Skeletal muscle satellite cell (primary cell): ENCODE results near the gene DIAPH2.

Experiments used
- H3K27me3 ChIP-seq: 2 replicates; pipeline ENCODE4 v1.7.0; 2013; ENCODE audit warnings: low read length; ENCODE audit not compliant: control insufficient read depth, insufficient read depth
- H3K36me3 ChIP-seq: 2 replicates; pipeline ENCODE4 v1.7.0; 2013; ENCODE audit warnings: mild to moderate bottlenecking, control low read depth, low read length; ENCODE audit not compliant: insufficient read depth
- H3K4me1 ChIP-seq: 2 replicates; pipeline ENCODE4 v1.7.0; 2013; ENCODE audit warnings: low read length; ENCODE audit not compliant: control insufficient read depth, insufficient read depth
- H3K4me2 ChIP-seq: 2 replicates; pipeline ENCODE4 v1.7.0; 2013; ENCODE audit warnings: mild to moderate bottlenecking, low read length
- H3K4me3 ChIP-seq: 2 replicates; pipeline ENCODE4 v1.7.0; 2013; ENCODE audit warnings: low read length
- H3K9ac ChIP-seq: 2 replicates; pipeline ENCODE4 v1.7.0; 2013; ENCODE audit warnings: mild to moderate bottlenecking, low read depth, low read length, moderate library complexity
- H3K9me3 ChIP-seq: replicated peaks from 2 replicates; pipeline ENCODE4 v1.7.0; 2013; ENCODE audit warnings: mild to moderate bottlenecking, control low read depth, low read length

DIAPH2 gene

DNA sequence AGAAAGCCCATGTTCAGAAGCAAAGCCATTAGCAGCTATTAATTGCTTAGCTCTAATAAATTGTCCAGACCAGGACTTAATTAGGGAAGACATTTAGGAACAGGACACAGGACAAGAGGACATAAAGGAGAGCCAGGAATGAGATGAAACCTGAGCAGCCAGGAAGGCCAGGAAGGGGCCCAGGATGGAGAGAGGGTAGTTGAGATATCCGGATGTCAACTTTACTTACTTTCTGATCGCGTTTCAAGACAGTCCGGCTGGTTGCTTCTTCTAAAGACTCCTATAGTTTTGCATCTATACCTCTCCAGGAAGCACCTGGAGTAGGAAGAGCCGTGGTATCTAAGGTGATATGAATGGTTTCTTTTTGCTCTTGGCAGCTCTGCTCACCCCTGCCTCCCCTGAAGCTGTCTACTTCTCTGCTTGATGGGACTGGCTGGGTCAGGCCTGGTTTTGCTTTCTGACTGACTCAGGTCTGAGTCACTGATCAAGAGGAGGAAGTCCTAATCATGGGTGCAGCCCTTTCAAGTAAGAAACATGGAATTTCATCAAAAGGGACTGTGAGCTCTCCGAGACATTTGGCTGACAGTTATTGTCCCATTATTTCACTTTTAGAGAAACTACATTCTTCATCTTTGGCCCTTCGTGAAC lies 932.4 kb downstream of the DIAPH2 start:
- Histone ChIP-seq H3K27me3 (no peaks in the 10 kb centered on the region), H3K4me1 (peaks cover 8% of the 10 kb centered on the region), H3K9me3 (no peaks in the 10 kb centered on the region), H3K9ac (no peak overlapping the region), H3K4me3 (peak overlapping the region; percentile 24), H3K4me2 (peak overlapping the region; percentile 43), H3K36me3 (no peaks in the 10 kb centered on the region)

DNA sequence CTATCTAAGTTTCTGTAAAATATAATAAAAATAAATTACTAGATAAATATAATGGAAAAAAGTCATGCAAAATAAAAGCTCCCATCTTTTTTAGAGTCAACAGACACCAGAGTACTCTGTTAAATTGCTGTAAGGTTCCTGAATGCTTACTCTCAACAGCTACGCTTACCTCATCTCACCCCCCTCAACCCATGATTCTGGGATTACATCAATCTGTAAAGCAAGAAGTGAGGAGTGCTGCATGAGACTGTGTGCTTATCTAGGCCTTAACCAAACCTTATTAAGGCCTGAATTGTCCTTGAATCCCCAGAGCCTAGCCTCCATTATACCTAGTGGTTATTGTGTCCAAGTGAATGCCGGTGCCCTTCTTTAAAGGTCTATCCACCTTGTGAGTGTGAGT lies 934.9 kb downstream of the DIAPH2 start:
- peaks cover 8% of the 10 kb centered on the region for H3K4me1 ChIP-seq
- H3K36me3 ChIP-seq = no peaks in the 10 kb centered on the region
- H3K27me3 ChIP-seq = no peaks in the 10 kb centered on the region
- no peak overlapping the region for H3K9ac ChIP-seq
- no peak overlapping the region for H3K4me3 ChIP-seq
- H3K9me3 ChIP-seq = no peaks in the 10 kb centered on the region
- H3K4me2 ChIP-seq = no peak overlapping the region

DNA sequence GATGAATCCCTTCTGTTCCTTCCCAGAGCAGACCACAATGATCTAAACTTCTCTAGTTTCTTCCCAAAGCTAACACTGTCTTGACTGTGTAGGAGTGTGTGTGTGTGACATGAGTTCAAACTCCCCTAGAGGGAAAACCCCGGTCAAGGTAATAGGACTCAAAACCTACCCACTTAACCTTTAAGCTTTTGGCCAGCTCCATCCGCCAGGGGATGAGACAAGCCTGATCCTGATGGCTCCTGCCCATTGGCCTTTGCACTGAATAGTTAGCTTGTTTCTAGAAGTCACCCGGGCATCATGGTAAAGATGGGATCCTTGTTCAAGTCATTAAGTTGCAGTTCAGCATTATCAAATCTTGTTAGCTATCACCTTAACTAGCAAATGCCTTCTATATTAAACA lies 937.5 kb downstream of the DIAPH2 start:
- Histone ChIP-seq H3K4me2 (no peak overlapping the region), H3K4me1 (peaks cover 4% of the 10 kb centered on the region), H3K36me3 (no peaks in the 10 kb centered on the region), H3K9ac (no peak overlapping the region), H3K27me3 (no peaks in the 10 kb centered on the region), H3K4me3 (no peak overlapping the region), H3K9me3 (no peaks in the 10 kb centered on the region)

GRCh38 chrX:97628326-97628725 lies 943.7 kb downstream of the DIAPH2 start:
- Histone ChIP-seq H3K4me2 (no peak overlapping the region), H3K27me3 (no peaks in the 10 kb centered on the region), H3K36me3 (no peaks in the 10 kb centered on the region), H3K9ac (no peak overlapping the region), H3K4me1 (no peaks in the 10 kb centered on the region), H3K9me3 (no peaks in the 10 kb centered on the region), H3K4me3 (no peak overlapping the region)

GRCh38 chrX:97628807-97629596 lies 944.4 kb downstream of the DIAPH2 start:
- H3K36me3 ChIP-seq = no peaks in the 10 kb centered on the region
- no peak overlapping the region for H3K9ac ChIP-seq
- H3K4me2 ChIP-seq = no peak overlapping the region
- no peak overlapping the region for H3K4me3 ChIP-seq
- H3K9me3 ChIP-seq = no peaks in the 10 kb centered on the region
- no peaks in the 10 kb centered on the region for H3K4me1 ChIP-seq
- H3K27me3 ChIP-seq = no peaks in the 10 kb centered on the region

DNA sequence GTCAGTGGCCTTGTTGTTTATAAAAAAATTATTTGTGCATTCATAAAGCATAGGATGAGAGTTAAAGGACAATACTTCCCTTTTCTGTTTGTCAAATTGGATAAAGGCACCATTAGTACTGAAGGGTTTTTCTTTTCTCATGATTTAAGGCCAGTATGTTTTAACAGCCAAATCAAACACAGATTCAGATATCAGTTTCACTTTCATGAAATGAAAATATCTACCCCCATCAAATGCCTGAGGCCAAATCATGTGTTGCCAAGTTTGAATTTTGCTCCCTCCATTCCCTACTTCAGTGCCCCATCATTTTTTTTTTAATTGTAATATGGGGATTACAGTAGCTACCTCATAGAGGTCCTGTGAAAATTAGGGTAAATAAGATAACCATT lies 944.9 kb downstream of the DIAPH2 start:
- no peak overlapping the region for H3K4me3 ChIP-seq
- H3K36me3 ChIP-seq = no peaks in the 10 kb centered on the region
- no peak overlapping the region for H3K9ac ChIP-seq
- peaks cover 2% of the 10 kb centered on the region for H3K27me3 ChIP-seq
- no peaks in the 10 kb centered on the region for H3K9me3 ChIP-seq
- H3K4me1 ChIP-seq = no peaks in the 10 kb centered on the region
- H3K4me2 ChIP-seq = no peak overlapping the region

GRCh38 chrX:97633798-97634197 lies 949.2 kb downstream of the DIAPH2 start:
- Histone ChIP-seq H3K4me2 (no peak overlapping the region), H3K4me3 (no peak overlapping the region), H3K9me3 (no peaks in the 10 kb centered on the region), H3K4me1 (no peaks in the 10 kb centered on the region), H3K9ac (no peak overlapping the region), H3K36me3 (no peaks in the 10 kb centered on the region), H3K27me3 (peaks cover 3% of the 10 kb centered on the region)

DNA sequence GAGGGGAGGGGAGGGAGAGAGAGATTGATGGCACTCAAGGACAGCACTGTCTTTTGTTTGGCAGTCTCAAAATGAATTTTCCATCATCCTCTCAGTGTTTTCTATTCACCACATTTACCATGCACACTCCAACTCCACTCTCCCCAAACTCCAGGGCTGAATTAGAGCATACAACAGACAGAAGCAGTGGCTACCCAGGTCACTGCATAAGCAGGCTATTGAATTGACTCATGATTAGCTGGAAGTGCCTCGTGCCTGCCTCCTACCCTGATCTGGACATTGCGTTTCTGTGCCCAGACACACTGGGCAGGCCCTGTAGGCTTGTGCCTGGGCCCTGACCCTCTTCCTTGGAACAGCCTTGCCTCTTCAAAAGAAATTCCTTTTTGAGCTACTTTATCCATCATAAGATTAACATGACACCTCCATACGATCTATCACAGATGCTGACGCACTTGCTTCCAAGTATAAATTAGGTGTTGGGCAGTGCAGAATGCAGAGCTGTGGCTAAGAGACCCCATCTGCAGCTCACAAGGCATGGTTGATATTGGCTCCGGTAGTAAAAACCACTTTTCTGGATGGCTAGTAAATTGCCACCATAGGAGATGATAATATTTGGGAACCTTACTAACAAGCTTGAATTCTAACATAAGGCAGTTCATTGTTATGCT lies 952.0 kb downstream of the DIAPH2 start:
- H3K4me1 ChIP-seq = no peaks in the 10 kb centered on the region
- no peak overlapping the region for H3K9ac ChIP-seq
- peaks cover 3% of the 10 kb centered on the region for H3K27me3 ChIP-seq
- no peak overlapping the region for H3K4me3 ChIP-seq
- H3K36me3 ChIP-seq = no peaks in the 10 kb centered on the region
- no peaks in the 10 kb centered on the region for H3K9me3 ChIP-seq
- H3K4me2 ChIP-seq = no peak overlapping the region

DNA sequence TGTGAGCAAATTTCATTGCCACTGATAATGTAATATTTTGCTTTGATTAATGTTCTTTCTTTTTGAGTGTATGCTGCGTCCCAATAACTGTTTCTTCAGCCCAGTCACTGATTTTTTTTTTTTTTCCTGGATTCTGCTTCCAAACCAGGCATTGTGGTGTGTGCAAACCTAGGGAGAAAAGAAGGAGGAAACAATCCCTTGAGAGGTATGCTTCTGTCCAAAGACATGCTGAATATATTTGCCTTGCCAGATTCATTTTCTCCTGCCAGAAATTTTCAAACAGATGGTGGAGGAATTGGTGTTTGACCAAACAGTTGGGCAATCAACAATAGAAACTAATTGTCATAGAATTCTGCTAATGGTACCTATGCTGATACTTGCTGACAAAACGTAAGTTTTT lies 952.6 kb downstream of the DIAPH2 start:
- Histone ChIP-seq H3K36me3 (no peaks in the 10 kb centered on the region), H3K4me2 (no peak overlapping the region), H3K27me3 (peaks cover 3% of the 10 kb centered on the region), H3K4me1 (no peaks in the 10 kb centered on the region), H3K9me3 (no peaks in the 10 kb centered on the region), H3K9ac (no peak overlapping the region), H3K4me3 (no peak overlapping the region)

- Histone ChIP-seq H3K4me3 (no peak overlapping the region), H3K4me2 (no peak overlapping the region), H3K4me1 (no peaks in the 10 kb centered on the region), H3K36me3 (no peaks in the 10 kb centered on the region), H3K9me3 (no peaks in the 10 kb centered on the region), H3K9ac (no peak overlapping the region), H3K27me3 (peaks cover 3% of the 10 kb centered on the region)
Observed at GRCh38 chrX:97638621-97639020, 954.0 kb downstream of the DIAPH2 start.

DNA sequence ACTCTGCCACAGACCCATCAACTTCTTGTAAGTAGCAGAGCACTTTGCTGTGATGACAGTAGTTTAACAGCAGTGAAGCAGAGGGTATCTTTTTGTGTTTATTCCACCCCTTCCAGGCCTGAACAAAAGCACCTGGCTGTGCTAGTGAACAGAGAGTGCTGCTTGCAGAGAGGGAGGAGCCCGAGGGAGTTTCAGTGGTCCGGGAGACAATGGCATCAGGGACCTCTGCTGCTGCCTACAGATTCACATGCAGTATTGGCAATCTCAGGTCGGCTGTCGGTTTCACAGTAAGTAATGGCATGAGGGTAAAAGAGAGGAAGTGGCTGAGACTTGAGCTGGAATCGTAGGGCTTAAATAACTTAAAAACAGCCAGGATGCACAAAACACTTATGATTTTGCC lies 954.9 kb downstream of the DIAPH2 start:
- Histone ChIP-seq H3K36me3 (no peaks in the 10 kb centered on the region), H3K4me3 (no peak overlapping the region), H3K9ac (no peak overlapping the region), H3K4me1 (no peaks in the 10 kb centered on the region), H3K27me3 (peaks cover 2% of the 10 kb centered on the region), H3K9me3 (no peaks in the 10 kb centered on the region), H3K4me2 (no peak overlapping the region)
